ENCODE measurements around the gene ARL6IP1.
A peak's percentile ranks its signal among the peaks of the same experiment; 100 is the strongest.

The ARL6IP1 gene

DNA sequence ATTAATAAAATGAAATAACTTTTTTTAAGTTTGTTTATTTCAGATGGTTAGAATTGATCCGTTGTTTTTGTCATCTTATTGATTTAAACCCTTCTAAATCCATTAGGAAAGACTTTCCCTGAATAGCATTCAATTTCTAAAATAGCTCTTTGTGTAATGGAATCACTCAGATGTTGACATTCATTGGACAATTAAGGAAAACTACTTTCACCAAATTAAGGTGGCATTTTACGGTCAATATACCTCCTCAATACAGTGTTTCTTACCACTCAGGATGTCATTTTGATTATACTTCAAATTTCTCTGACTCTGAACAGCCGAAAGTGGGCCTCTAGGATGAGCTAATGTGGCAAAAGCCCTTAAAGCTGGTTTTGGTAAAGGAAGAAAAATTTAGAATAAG is 1.8 kb downstream of the ARL6IP1 start:
- Histone ChIP-seq H3K27me3 (ENCODE audit: control insufficient read depth, insufficient read depth, low read length) (no peaks in the 10 kb centered on the region), H3K4me1 (ENCODE audit: control insufficient read depth, insufficient read depth, low read length) (peaks cover 22% of the 10 kb centered on the region), H3K4me3 (ENCODE audit: low read depth, low read length) (peak overlapping the region; percentile 92), H3K27ac (ENCODE audit: low read depth, low read length) (no peak overlapping the region), H3K36me3 (ENCODE audit: control insufficient read depth, insufficient read depth, low read length) (peaks cover 50% of the 10 kb centered on the region), H3K9me3 (ENCODE audit: control insufficient read depth, insufficient read depth, low read length) (no peaks in the 10 kb centered on the region), H3K9ac (ENCODE audit: low read depth, low read length) (peak overlapping the region; percentile 89; the same call in 1 of the 2 replicates)

DNA sequence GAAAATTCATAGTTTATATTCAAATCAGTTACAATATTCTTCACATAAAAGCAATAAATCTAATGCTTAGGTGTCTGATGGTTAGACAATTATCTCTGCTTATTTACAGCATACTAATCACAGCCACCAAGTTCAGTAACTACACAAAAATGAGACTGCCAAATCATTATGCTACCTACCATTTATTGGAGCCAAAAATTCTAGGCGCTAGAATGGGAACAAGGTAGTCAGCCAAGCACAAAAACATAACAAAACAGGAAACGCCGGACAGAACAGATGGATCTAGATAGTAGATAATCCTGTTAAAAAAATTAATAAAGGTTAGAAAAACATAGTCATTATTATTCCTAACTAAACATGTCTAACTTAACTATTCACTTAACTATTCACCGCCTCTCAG is 3.6 kb downstream of the ARL6IP1 start:
- H3K4me3 ChIP-seq (ENCODE audit: low read depth, low read length) = no peak overlapping the region
- H3K9ac ChIP-seq (ENCODE audit: low read depth, low read length) = no peak overlapping the region
- H3K4me1 ChIP-seq (ENCODE audit: control insufficient read depth, insufficient read depth, low read length) = peaks cover 11% of the 10 kb centered on the region
- no peak overlapping the region for H3K27ac ChIP-seq (ENCODE audit: low read depth, low read length)
- no peaks in the 10 kb centered on the region for H3K9me3 ChIP-seq (ENCODE audit: control insufficient read depth, insufficient read depth, low read length)
- no peaks in the 10 kb centered on the region for H3K27me3 ChIP-seq (ENCODE audit: control insufficient read depth, insufficient read depth, low read length)
- H3K36me3 ChIP-seq (ENCODE audit: control insufficient read depth, insufficient read depth, low read length) = peaks cover 67% of the 10 kb centered on the region

DNA sequence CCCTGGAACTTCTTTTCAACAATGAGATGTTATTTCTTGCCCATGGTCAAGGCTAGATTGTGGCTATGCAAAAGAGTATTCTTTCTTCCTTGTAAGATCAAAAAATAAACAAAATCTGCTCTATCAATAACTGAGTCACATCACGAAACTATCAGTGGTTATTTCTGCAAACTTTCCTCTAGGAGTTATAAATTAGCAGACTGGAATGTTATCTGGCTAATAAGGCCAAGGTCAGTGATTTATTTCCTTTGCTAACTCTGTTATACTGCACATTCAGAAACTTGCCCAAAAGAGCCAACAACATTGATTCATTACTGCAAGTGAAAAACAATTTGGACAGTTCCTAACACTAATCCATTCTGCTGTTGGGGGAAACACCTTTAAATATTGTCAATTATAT is 5.0 kb downstream of the ARL6IP1 start:
- Histone ChIP-seq H3K27me3 (ENCODE audit: control insufficient read depth, insufficient read depth, low read length) (no peaks in the 10 kb centered on the region), H3K4me1 (ENCODE audit: control insufficient read depth, insufficient read depth, low read length) (peaks cover 11% of the 10 kb centered on the region), H3K27ac (ENCODE audit: low read depth, low read length) (no peak overlapping the region), H3K4me3 (ENCODE audit: low read depth, low read length) (no peak overlapping the region), H3K9me3 (ENCODE audit: control insufficient read depth, insufficient read depth, low read length) (no peaks in the 10 kb centered on the region), H3K9ac (ENCODE audit: low read depth, low read length) (no peak overlapping the region), H3K36me3 (ENCODE audit: control insufficient read depth, insufficient read depth, low read length) (peaks cover 81% of the 10 kb centered on the region)

DNA sequence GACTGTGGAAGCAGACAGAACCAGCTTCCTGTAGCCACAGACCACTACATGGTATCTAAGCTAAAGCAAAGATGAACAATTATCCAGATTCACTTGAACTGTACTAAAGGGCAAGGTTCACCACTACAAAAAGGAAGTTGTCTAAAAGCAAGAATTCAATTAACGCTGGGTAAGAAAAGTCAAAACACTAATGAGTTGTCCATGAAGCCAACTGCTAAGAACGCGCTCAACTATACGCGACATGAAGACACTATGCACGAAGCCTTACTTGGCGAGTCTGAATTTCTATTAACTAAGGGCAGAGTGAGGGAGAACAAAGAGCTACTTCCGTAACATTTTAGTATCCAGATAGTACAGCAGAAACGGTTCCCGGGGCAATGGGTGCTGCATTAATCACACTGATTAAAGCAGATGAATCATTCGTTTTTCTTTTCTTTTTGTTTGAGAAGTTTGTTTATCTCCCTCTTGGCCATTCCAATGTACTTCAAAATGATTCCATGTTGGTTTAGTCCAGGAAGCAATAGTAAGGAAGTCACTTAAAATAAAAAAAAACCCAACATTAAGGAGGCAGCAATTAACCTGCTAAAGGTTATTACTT is 8.4 kb downstream of the ARL6IP1 start:
- Histone ChIP-seq H3K27me3 (ENCODE audit: control insufficient read depth, insufficient read depth, low read length) (no peaks in the 10 kb centered on the region), H3K36me3 (ENCODE audit: control insufficient read depth, insufficient read depth, low read length) (peaks cover 85% of the 10 kb centered on the region), H3K9ac (ENCODE audit: low read depth, low read length) (no peak overlapping the region), H3K4me1 (ENCODE audit: control insufficient read depth, insufficient read depth, low read length) (peaks cover 9% of the 10 kb centered on the region), H3K4me3 (ENCODE audit: low read depth, low read length) (no peak overlapping the region), H3K27ac (ENCODE audit: low read depth, low read length) (no peak overlapping the region), H3K9me3 (ENCODE audit: control insufficient read depth, insufficient read depth, low read length) (no peaks in the 10 kb centered on the region)

DNA sequence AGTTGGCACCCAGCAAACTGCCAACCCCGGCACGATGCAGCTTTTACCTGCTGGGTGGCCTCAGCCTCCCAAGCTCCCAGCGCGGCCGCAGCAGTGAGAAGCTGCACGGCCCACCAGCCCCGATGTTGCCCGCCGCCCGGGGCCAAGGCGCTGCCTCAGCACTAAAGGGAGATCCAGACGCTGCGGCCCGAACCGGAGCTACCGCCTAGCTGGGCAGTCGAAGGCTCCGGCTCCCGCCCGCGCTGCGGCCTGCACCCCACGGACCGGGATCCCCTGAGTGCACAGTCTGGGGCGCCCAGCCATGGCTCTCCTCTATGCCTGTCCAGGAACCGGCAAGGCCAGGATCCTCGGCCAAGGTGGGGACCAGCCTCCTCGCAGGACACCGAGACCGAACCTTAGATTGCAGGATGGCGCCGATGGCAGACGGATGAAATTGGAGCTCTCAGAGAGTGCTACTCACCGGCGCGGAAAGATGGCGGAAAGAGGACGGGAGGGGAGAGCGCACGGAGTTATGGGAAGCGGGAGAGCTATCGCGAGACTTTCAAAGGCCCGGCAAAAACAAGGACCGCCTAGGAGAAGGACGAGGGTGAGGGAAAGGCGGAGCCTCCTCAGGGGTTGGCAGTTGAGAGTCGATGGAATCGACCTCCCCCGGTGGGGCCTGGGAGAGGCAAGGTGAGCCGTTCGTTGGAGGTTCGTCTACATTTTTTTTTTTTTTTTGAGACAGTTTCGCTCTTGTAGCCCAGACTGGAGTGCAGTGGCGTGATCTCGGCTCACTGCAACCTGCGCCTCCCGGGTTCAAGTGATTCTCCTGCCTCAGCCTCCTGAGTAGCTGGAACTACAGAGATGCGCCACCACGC is 11.3 kb downstream of the ARL6IP1 start, which contains the start of gene RPS15A:
TSS of gene RPS15A (minus strand) at position 485 of the 857 bp plus-strand sequence. CDS start 1,221 bp downstream, outside the sequence.
- peak within 1 kb of the TSS; percentile 98 for H3K9ac ChIP-seq (ENCODE audit: low read depth, low read length)
- H3K4me1 ChIP-seq (ENCODE audit: control insufficient read depth, insufficient read depth, low read length) = peaks cover 16% of the 10 kb centered on the region
- H3K36me3 ChIP-seq (ENCODE audit: control insufficient read depth, insufficient read depth, low read length) = peaks cover 86% of the 10 kb centered on the region
- peak within 1 kb of the TSS; percentile 91 for H3K27ac ChIP-seq (ENCODE audit: low read depth, low read length)
- no peaks in the 10 kb centered on the region for H3K9me3 ChIP-seq (ENCODE audit: control insufficient read depth, insufficient read depth, low read length)
- H3K27me3 ChIP-seq (ENCODE audit: control insufficient read depth, insufficient read depth, low read length) = no peaks in the 10 kb centered on the region
- H3K4me3 ChIP-seq (ENCODE audit: low read depth, low read length) = peak within 1 kb of the TSS; percentile 96

DNA sequence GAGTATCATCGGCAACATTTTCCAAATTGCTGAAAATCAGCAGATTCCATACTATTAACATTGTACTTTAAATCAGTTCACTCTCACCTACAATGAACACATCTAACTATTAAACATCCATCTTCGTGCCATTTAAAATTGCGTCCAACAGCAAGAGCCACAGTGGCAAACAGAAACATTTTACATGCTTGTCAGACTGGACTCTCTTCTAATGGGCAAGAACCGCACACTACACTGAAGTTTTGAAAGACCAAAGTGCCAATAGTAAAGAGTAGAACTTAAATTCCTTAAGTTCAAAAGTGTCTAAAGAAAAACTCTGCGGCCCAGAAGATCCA is 11.9 kb downstream of the ARL6IP1 start:
- Histone ChIP-seq H3K9me3 (ENCODE audit: control insufficient read depth, insufficient read depth, low read length) (no peaks in the 10 kb centered on the region), H3K36me3 (ENCODE audit: control insufficient read depth, insufficient read depth, low read length) (peaks cover 86% of the 10 kb centered on the region), H3K9ac (ENCODE audit: low read depth, low read length) (peak overlapping the region; percentile 98), H3K4me1 (ENCODE audit: control insufficient read depth, insufficient read depth, low read length) (peaks cover 16% of the 10 kb centered on the region), H3K27me3 (ENCODE audit: control insufficient read depth, insufficient read depth, low read length) (no peaks in the 10 kb centered on the region), H3K27ac (ENCODE audit: low read depth, low read length) (peak overlapping the region; percentile 91), H3K4me3 (ENCODE audit: low read depth, low read length) (peak overlapping the region; percentile 96)

DNA sequence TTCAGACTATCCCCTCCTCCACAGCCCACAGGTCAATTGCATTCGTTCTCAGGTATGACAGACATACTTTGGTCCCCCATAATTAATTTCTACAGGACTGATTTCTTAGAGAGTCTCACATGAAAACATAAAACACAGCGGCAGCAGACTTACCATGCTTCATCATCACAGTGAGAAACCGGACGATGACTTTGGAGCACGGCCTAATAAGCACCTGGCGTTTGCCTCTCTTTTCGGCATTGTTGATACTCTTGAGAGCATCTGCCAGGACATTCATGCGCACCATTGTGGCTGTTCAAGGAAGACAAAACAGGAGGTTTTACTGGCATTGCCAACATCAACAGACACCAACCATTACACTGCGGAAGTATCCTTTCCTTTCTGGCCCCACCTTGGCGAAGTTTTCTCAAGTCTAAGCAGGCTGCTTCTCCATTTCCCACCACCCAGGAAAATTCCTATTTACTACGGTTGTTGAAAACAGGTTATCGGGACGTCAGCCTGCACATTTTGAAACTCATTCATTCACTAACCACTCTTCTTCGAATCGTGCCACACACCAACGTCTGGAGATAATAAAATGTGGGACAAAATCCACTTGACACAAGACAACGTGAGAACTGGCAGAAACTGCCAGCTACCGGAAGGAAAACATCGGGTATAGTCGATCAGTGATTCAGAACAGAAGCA is 12.4 kb downstream of the ARL6IP1 start:
- H3K4me3 ChIP-seq (ENCODE audit: low read depth, low read length) = peak overlapping the region; percentile 96
- H3K9ac ChIP-seq (ENCODE audit: low read depth, low read length) = peak overlapping the region; percentile 98
- H3K4me1 ChIP-seq (ENCODE audit: control insufficient read depth, insufficient read depth, low read length) = peaks cover 16% of the 10 kb centered on the region
- H3K27me3 ChIP-seq (ENCODE audit: control insufficient read depth, insufficient read depth, low read length) = no peaks in the 10 kb centered on the region
- no peaks in the 10 kb centered on the region for H3K9me3 ChIP-seq (ENCODE audit: control insufficient read depth, insufficient read depth, low read length)
- peaks cover 86% of the 10 kb centered on the region for H3K36me3 ChIP-seq (ENCODE audit: control insufficient read depth, insufficient read depth, low read length)
- peak overlapping the region; percentile 91 for H3K27ac ChIP-seq (ENCODE audit: low read depth, low read length)

DNA sequence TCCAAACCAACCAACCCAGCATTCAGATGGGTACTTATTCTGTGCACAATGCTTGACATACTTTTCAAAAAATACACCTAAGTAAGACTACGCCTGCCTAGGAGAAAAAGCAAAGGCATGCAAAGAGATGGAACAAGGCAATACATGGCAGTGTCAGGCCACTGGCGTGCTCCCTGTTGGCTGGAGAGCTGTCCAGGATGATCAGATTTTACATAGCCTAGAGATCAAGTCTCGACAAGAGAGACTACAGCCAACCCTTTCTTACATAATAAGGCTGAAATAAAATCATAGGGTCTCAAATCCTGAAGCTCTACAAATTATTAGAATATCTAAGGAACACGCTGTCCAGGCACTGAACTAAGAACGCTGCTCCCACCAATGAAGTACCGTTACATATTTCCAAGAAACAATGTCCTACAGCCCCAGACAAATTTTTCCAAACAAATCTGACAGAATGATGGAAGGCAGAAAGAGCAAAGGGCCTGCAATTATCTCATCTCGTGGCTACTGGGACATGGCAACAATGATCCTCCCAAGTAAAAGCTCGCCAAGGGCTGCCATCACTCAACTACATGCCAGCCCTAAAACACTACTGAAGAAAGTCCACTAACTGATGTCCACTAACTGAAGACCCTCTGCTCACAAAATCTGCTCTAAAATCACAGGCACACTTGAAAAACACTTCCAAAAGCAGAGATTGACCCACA is 16.3 kb downstream of the ARL6IP1 start:
- Histone ChIP-seq H3K27me3 (ENCODE audit: control insufficient read depth, insufficient read depth, low read length) (no peaks in the 10 kb centered on the region), H3K9ac (ENCODE audit: low read depth, low read length) (no peak overlapping the region), H3K9me3 (ENCODE audit: control insufficient read depth, insufficient read depth, low read length) (no peaks in the 10 kb centered on the region), H3K36me3 (ENCODE audit: control insufficient read depth, insufficient read depth, low read length) (peaks cover 74% of the 10 kb centered on the region), H3K4me1 (ENCODE audit: control insufficient read depth, insufficient read depth, low read length) (peaks cover 16% of the 10 kb centered on the region), H3K27ac (ENCODE audit: low read depth, low read length) (no peak overlapping the region), H3K4me3 (ENCODE audit: low read depth, low read length) (no peak overlapping the region)

DNA sequence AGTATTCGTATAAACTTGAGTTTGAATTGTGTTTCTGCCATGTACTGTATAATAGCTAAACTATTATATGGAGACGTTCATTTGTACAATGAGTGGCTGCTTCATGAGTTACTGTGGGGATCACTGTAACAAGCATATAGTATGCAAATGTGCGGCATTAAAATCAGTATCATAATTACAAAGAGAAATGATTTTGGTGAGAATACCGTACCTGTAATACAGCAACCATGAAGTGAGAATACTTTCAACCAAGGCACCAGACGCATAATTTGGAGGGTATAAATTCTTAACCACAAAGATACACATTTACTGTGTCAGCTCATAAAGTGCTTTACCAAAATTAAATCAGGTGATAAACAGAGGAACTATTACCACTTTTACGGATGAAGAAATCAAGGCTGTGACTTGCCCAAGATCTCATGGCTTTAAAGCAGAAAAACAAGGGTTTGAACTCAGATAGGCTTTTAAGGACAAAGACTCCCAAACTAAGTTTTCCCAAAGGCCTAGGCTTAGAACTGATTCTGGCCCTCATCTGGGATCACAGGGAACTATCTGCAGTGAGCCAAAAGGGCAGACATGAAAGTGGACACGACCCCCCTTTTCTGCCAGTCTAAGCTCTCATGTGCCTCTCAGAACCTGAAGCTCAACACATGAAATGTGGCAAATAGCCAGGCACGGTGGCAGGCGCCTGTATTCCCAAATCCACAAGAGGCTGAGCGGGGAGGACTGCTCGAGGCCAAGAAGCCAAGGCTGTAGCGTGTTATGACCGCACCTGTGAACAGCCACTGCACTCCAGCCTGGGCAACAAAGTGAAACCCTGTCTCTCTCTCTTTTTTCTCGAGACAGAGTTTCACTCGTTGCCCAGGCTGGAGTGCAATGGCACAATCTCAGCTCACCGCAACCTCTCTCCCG is 17.7 kb downstream of the ARL6IP1 start:
- H3K9ac ChIP-seq (ENCODE audit: low read depth, low read length) = no peak overlapping the region
- H3K4me1 ChIP-seq (ENCODE audit: control insufficient read depth, insufficient read depth, low read length) = peaks cover 13% of the 10 kb centered on the region
- H3K27ac ChIP-seq (ENCODE audit: low read depth, low read length) = no peak overlapping the region
- H3K4me3 ChIP-seq (ENCODE audit: low read depth, low read length) = no peak overlapping the region
- H3K9me3 ChIP-seq (ENCODE audit: control insufficient read depth, insufficient read depth, low read length) = no peaks in the 10 kb centered on the region
- H3K36me3 ChIP-seq (ENCODE audit: control insufficient read depth, insufficient read depth, low read length) = peaks cover 64% of the 10 kb centered on the region
- no peaks in the 10 kb centered on the region for H3K27me3 ChIP-seq (ENCODE audit: control insufficient read depth, insufficient read depth, low read length)
